ENCODE measurements around the gene GBE1. TPM values are rescaled to one million over a fixed set of nuclear protein-coding genes. Genes with fewer than 3 reads are reported as not detected.

GBE1 gene
- polyA plus RNA-seq, 3 donors: 7.7 to 21.7 (median 19.1) TPM

DNA sequence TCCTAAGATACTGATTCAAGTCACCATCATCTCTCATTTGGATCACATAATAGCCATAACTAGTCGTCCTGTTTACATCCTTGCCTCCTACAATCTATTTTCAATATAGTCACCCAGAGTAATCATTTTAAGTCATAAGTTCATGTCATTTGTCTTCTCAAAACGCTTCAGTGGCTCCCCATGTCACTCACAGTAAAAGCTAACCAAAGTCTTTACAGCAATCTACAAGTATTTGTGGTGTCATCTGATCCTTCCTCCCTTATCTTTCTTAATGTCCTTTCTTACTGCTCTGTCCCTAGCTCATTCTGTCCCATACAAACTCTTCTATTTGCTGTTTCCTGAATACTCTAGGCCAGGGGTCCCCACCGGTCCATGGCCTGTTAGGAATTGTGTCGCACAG is 28.8 kb downstream of the GBE1 start:
- Histone ChIP-seq H4K20me1 (ENCODE audit: insufficient read depth, low read length) (no peaks in the 10 kb centered on the region), H3K4me1 (ENCODE audit: control insufficient read depth in 1 of 2, insufficient read depth in 2 of 2, low read length in 2 of 2) (peaks cover 4 to 5% of the 10 kb centered on the region in 2 donors), H3K4me2 (replicated peaks; ENCODE audit: extremely low read depth, low read length, poor library complexity, severe bottlenecking) (no peak overlapping the region), H3K36me3 (replicated peaks in 1 of 2; ENCODE audit: control insufficient read depth in 1 of 2, insufficient read depth in 2 of 2, low read length in 2 of 2) (no peaks in the 10 kb centered on the region), H3K27me3 (ENCODE audit: control insufficient read depth in 2 of 2, insufficient read depth in 2 of 2, low read length in 2 of 2) (no peaks in the 10 kb centered on the region), H3K79me2 (ENCODE audit: insufficient read depth, low read length) (no peaks in the 10 kb centered on the region), H2AFZ (ENCODE audit: insufficient read depth, low read depth, low read length, poor library complexity, severe bottlenecking) (no peak overlapping the region), H3K9me3 (replicated peaks in 1 of 2; ENCODE audit: control insufficient read depth in 1 of 2, insufficient read depth in 1 of 2, low read length in 2 of 2) (no peaks in the 10 kb centered on the region), H3K4me3 (replicated peaks in 1 of 3; ENCODE audit: low read depth in 2 of 3, low read length in 3 of 3) (no peak overlapping the region), H3K27ac (ENCODE audit: low read depth in 1 of 2, low read length in 2 of 2) (no peak overlapping the region), H3K9ac (ENCODE audit: insufficient read depth, low read length, poor library complexity, severe bottlenecking) (no peak overlapping the region)
- Mint-ChIP-seq H3K4me3 (no peak overlapping the region), H3K4me1 (peaks cover 9% of the 10 kb centered on the region), H3K9me3 (peaks cover 0 to 4% (median 3%) of the 10 kb centered on the region in 7 donors), H3K27me3 (ENCODE audit: low read depth in 3 of 3) (peaks cover 0 to 2% (median 0%) of the 10 kb centered on the region in 3 donors), H3K36me3 (peaks cover 7 to 8% of the 10 kb centered on the region in 2 donors), H3K27ac (peak overlapping the region in 1 of 7 donors; percentile 76)
- DNase-seq: no peak
- TF ChIP-seq, protein P1, sequence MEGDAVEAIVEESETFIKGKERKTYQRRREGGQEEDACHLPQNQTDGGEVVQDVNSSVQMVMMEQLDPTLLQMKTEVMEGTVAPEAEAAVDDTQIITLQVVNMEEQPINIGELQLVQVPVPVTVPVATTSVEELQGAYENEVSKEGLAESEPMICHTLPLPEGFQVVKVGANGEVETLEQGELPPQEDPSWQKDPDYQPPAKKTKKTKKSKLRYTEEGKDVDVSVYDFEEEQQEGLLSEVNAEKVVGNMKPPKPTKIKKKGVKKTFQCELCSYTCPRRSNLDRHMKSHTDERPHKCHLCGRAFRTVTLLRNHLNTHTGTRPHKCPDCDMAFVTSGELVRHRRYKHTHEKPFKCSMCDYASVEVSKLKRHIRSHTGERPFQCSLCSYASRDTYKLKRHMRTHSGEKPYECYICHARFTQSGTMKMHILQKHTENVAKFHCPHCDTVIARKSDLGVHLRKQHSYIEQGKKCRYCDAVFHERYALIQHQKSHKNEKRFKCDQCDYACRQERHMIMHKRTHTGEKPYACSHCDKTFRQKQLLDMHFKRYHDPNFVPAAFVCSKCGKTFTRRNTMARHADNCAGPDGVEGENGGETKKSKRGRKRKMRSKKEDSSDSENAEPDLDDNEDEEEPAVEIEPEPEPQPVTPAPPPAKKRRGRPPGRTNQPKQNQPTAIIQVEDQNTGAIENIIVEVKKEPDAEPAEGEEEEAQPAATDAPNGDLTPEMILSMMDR (IDR thresholded peaks at IDR 0.05): no peak
- intact Hi-C loops (cut with micrococcal nuclease): no loop called here
- WGBS (ENCODE audit: insufficient coverage): 100% methylated on average over 4 of the region's 4 CpGs

DNA sequence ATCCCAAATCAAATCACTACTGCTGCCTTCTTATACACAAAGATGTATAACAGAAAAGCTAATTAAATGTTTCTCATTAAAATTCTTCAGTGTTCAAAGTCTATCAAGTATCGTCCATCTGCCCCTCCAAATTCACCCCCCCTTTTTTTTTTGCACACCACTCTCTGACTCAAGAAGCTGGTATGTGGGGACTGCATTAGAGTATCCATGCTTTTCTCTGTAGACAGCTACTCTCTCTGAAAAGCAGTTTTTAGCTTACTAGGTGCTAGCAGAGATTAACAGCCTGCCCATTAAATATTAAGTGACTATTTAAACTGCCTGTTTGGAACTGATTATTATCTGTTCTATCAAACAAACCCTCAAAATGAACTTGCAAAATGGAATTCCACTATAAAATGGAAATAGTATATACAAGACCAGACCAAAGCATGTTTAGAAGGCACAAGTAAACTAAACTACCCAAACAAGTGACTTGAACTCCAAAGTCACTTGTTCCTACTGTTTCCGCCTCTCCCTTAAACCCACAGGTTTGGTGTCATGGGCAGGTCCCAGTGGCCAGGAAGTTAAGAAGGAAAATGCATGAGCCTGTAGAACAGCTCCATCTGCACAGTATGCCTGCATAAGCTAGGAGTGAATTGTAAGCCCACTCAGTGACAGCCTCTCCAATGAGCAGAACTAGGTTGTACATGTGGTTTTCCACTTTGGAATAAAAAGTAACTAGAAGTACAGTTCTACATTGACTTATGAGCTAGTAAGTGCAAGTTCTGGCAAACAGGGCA is 32.5 kb downstream of the GBE1 start:
- H3K27ac Mint-ChIP-seq: peak overlapping the region in 1 of 7 donors; percentile 27
- H3K4me2 ChIP-seq (replicated peaks; ENCODE audit: extremely low read depth, low read length, poor library complexity, severe bottlenecking): no peak overlapping the region
- H3K4me1 ChIP-seq (ENCODE audit: control insufficient read depth in 1 of 2, insufficient read depth in 2 of 2, low read length in 2 of 2): peaks cover 4 to 5% of the 10 kb centered on the region in 2 donors
- TF ChIP-seq, protein P1 (IDR thresholded peaks at IDR 0.05): no peak
- DNase-seq: no peak
- H3K36me3 Mint-ChIP-seq: peaks cover 7 to 8% of the 10 kb centered on the region in 2 donors
- no peaks in the 10 kb centered on the region for H3K27me3 ChIP-seq (ENCODE audit: control insufficient read depth in 2 of 2, insufficient read depth in 2 of 2, low read length in 2 of 2)
- WGBS (ENCODE audit: insufficient coverage): no CpG with 5 or more reads among the region's 2 CpGs
- H3K9me3 ChIP-seq (replicated peaks in 1 of 2; ENCODE audit: control insufficient read depth in 1 of 2, insufficient read depth in 1 of 2, low read length in 2 of 2): no peaks in the 10 kb centered on the region
- peaks cover 9% of the 10 kb centered on the region for H3K4me1 Mint-ChIP-seq
- H3K27me3 Mint-ChIP-seq (ENCODE audit: low read depth in 3 of 3): peaks cover 0 to 2% (median 0%) of the 10 kb centered on the region in 3 donors
- H3K9me3 Mint-ChIP-seq: peaks cover 0 to 4% (median 3%) of the 10 kb centered on the region in 7 donors
- no peaks in the 10 kb centered on the region for H4K20me1 ChIP-seq (ENCODE audit: insufficient read depth, low read length)
- H3K79me2 ChIP-seq (ENCODE audit: insufficient read depth, low read length): no peaks in the 10 kb centered on the region
- H3K27ac ChIP-seq (ENCODE audit: low read depth in 1 of 2, low read length in 2 of 2): no peak overlapping the region
- H2AFZ ChIP-seq (ENCODE audit: insufficient read depth, low read depth, low read length, poor library complexity, severe bottlenecking): no peak overlapping the region
- no peak overlapping the region for H3K9ac ChIP-seq (ENCODE audit: insufficient read depth, low read length, poor library complexity, severe bottlenecking)
- H3K4me3 Mint-ChIP-seq: no peak overlapping the region
- no peaks in the 10 kb centered on the region for H3K36me3 ChIP-seq (replicated peaks in 1 of 2; ENCODE audit: control insufficient read depth in 1 of 2, insufficient read depth in 2 of 2, low read length in 2 of 2)
- H3K4me3 ChIP-seq (replicated peaks in 1 of 3; ENCODE audit: low read depth in 2 of 3, low read length in 3 of 3): no peak overlapping the region
- intact Hi-C loops (cut with micrococcal nuclease): no loop called here

All from CD14-positive monocyte (primary cell).